Hepatocyte (in vitro differentiated cells): ENCODE data around the gene MB21D2. TPM values are rescaled to one million over a fixed set of nuclear protein-coding genes. Genes with fewer than 3 reads are reported as not detected.

Experiments used
- DNase-seq: peaks from one replicate; pipeline ENCODE4 v3.0.0-alpha.2; 2016; ENCODE audit warnings: low spot score
- H2AFZ ChIP-seq: fragments of 200-600 bp; sonication (generic); 2 replicates; pipeline ENCODE4 v1.6.0; 2016; ENCODE audit warnings: antibody characterized with exemption, mild to moderate bottlenecking
- H3K27ac ChIP-seq: fragments of 200-600 bp; sonication (generic); 2 replicates; pipeline ENCODE4 v1.5.1; 2016; ENCODE audit warnings: mild to moderate bottlenecking
- H3K27me3 ChIP-seq: fragments of 200-600 bp; sonication (generic); 2 replicates; pipeline ENCODE4 v1.6.1; 2016
- H3K36me3 ChIP-seq: fragments of 200-600 bp; sonication (generic); replicated peaks from 2 replicates; pipeline ENCODE4 v1.5.1; 2016; ENCODE audit warnings: low read depth; ENCODE audit not compliant: insufficient read depth
- H3K4me1 ChIP-seq: fragments of 200-600 bp; sonication (generic); 2 replicates; pipeline ENCODE4 v1.5.1; 2016; ENCODE audit warnings: mild to moderate bottlenecking, moderate library complexity; ENCODE audit not compliant: insufficient read depth
- H3K4me2 ChIP-seq: fragments of 200-600 bp; sonication (generic); 2 replicates; pipeline ENCODE4 v1.6.0; 2016
- H3K4me3 ChIP-seq: fragments of 200-600 bp; sonication (generic); 2 replicates; pipeline ENCODE4 v1.5.1; 2016; ENCODE audit warnings: mild to moderate bottlenecking
- H3K79me2 ChIP-seq: fragments of 200-600 bp; sonication (generic); 2 replicates; pipeline ENCODE4 v1.6.0; 2017; ENCODE audit warnings: mild to moderate bottlenecking
- H3K9me2 ChIP-seq: fragments of 200-600 bp; sonication (generic); replicated peaks from 2 replicates; pipeline ENCODE4 v1.6.0; 2017; ENCODE audit warnings: mild to moderate bottlenecking; ENCODE audit not compliant: insufficient read depth
- H3K9me3 ChIP-seq: fragments of 200-600 bp; sonication (generic); 2 replicates; pipeline ENCODE4 v1.5.1; 2016; ENCODE audit warnings: low read depth, mild to moderate bottlenecking
- H4K20me1 ChIP-seq: fragments of 200-600 bp; sonication (generic); 2 replicates; pipeline ENCODE4 v1.6.0; 2016; ENCODE audit warnings: mild to moderate bottlenecking; ENCODE audit not compliant: insufficient read depth, poor library complexity, severe bottlenecking
- EZH2 ChIP-seq: fragments of 200-600 bp; sonication (generic); IDR thresholded peaks from 2 replicates; pipeline ENCODE4 v1.6.1; 2016; ENCODE audit warnings: antibody characterized with exemption, mild to moderate bottlenecking, borderline replicate concordance
- EZH2phosphoT487 ChIP-seq: fragments of 200-600 bp; sonication (generic); IDR thresholded peaks from one replicate; pipeline ENCODE4 v1.6.1; 2018; ENCODE audit warnings: antibody characterized with exemption, mild to moderate bottlenecking, low read depth, moderate library complexity; ENCODE audit not compliant: unreplicated experiment, severe bottlenecking
- WGBS: methylation state at CpG from one replicate; pipeline ENCODE4 v1.1.6; 2016; ENCODE audit warnings: low lambda C conversion rate; ENCODE audit errors: missing lambda C conversion rate; 5-methylcytosine and 5-hydroxymethylcytosine counted together
- polyA plus RNA-seq: library from polyadenylated mRNA; unstranded; fragments of >200 nt; fragmentation: Nextera tagmentation; extraction: Ambion mirVana; gene quantifications from 2 replicates; pipeline ENCODE4 v1.2.1, GENCODE V29; 2016
- total RNA-seq: library from RNA; depleted of rRNA; stranded (reverse); fragments of >200 nt; gene quantifications from 2 replicates; pipeline ENCODE4 v1.2.3, GENCODE V29; 2014
- TF ChIP-seq, protein P1 (sequence below): fragments of 200-600 bp; sonication (generic); IDR thresholded peaks from 2 replicates; pipeline ENCODE4 v1.5.1; 2016; ENCODE audit warnings: antibody characterized with exemption, mild to moderate bottlenecking; ENCODE audit not compliant: poor library complexity

Gene MB21D2
- total and polyA plus RNA-seq, 2 experiments from 2014 or later: 9.1 to 22.1 TPM

DNA sequence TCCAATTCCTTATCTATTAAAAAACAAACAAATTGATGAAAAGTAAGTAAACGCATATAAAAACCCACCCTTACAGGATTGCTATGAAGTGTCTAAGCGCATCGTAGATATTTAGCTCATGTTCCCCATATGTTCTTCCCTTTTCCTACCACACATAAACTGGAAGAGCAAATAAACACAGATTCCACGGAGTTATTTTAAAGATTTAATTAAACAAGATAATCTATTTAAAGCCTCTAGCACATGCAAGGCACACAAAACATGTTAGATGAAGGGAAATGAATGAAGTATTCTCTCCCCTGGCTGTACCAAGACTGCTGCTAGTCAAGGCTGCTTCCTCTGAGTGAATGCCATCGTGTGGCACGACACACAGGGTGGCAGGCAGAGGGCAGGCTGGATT lies 111.9 kb downstream of the MB21D2 start:
- Histone ChIP-seq H3K36me3 (no peaks in the 10 kb centered on the region), H3K9me3 (no peaks in the 10 kb centered on the region), H3K4me1 (no peaks in the 10 kb centered on the region), H3K79me2 (peaks cover 39% of the 10 kb centered on the region), H4K20me1 (peaks cover 5% of the 10 kb centered on the region), H2AFZ (no peak overlapping the region), H3K4me2 (no peak overlapping the region), H3K9me2 (no peaks in the 10 kb centered on the region), H3K4me3 (no peak overlapping the region), H3K27ac (no peak overlapping the region), H3K27me3 (no peaks in the 10 kb centered on the region)
- WGBS: 78% methylated on average over 6 of the region's 6 CpGs
- TF ChIP-seq EZH2: no peak
- TF ChIP-seq, protein P1, sequence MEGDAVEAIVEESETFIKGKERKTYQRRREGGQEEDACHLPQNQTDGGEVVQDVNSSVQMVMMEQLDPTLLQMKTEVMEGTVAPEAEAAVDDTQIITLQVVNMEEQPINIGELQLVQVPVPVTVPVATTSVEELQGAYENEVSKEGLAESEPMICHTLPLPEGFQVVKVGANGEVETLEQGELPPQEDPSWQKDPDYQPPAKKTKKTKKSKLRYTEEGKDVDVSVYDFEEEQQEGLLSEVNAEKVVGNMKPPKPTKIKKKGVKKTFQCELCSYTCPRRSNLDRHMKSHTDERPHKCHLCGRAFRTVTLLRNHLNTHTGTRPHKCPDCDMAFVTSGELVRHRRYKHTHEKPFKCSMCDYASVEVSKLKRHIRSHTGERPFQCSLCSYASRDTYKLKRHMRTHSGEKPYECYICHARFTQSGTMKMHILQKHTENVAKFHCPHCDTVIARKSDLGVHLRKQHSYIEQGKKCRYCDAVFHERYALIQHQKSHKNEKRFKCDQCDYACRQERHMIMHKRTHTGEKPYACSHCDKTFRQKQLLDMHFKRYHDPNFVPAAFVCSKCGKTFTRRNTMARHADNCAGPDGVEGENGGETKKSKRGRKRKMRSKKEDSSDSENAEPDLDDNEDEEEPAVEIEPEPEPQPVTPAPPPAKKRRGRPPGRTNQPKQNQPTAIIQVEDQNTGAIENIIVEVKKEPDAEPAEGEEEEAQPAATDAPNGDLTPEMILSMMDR: no peak
- no peak for TF ChIP-seq EZH2phosphoT487
- no peak for DNase-seq

DNA sequence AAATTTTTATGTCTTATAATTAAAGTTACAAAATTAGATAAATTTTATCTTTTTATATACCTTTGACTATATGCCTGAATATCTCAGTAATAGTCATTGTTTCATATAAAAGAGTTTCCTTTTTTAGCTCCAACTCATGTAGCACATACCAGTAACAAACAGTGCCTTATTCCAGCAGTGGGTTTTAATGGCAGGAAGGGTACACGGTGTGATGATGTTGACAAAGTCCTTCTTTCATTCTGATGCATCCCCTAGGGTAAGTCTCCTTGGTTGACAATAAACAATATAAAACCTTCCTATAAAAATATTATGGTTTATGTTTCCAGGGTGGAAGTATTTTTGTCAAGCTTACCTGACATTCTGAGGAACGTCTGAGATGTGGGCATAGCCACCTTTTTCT lies 113.2 kb downstream of the MB21D2 start:
- H3K27me3 ChIP-seq: no peaks in the 10 kb centered on the region
- H3K4me1 ChIP-seq: no peaks in the 10 kb centered on the region
- no peak overlapping the region for H3K27ac ChIP-seq
- H2AFZ ChIP-seq: no peak overlapping the region
- peaks cover 2% of the 10 kb centered on the region for H4K20me1 ChIP-seq
- peaks cover 32% of the 10 kb centered on the region for H3K79me2 ChIP-seq
- H3K4me3 ChIP-seq: no peak overlapping the region
- TF ChIP-seq EZH2 (no peak), EZH2phosphoT487 (no peak)
- TF ChIP-seq, protein P1: no peak
- no peak overlapping the region for H3K4me2 ChIP-seq
- WGBS: 72% methylated on average over 2 of the region's 2 CpGs
- H3K36me3 ChIP-seq: no peaks in the 10 kb centered on the region
- DNase-seq: no peak
- no peaks in the 10 kb centered on the region for H3K9me3 ChIP-seq
- no peaks in the 10 kb centered on the region for H3K9me2 ChIP-seq

GRCh38 chr3:192802957-192803899 lies 114.4 kb downstream of the MB21D2 start:
- no peak overlapping the region for H2AFZ ChIP-seq
- H3K4me3 ChIP-seq: no peak overlapping the region
- H3K79me2 ChIP-seq: peaks cover 24% of the 10 kb centered on the region
- peak; percentile 70 for DNase-seq
- no peak overlapping the region for H3K27ac ChIP-seq
- H3K4me1 ChIP-seq: no peaks in the 10 kb centered on the region
- no peaks in the 10 kb centered on the region for H3K36me3 ChIP-seq
- no peaks in the 10 kb centered on the region for H3K9me3 ChIP-seq
- no peak overlapping the region for H3K4me2 ChIP-seq
- H3K27me3 ChIP-seq: no peaks in the 10 kb centered on the region
- WGBS: 52% methylated on average over 7 of the region's 7 CpGs
- H3K9me2 ChIP-seq: no peaks in the 10 kb centered on the region
- TF ChIP-seq EZH2phosphoT487: no peak
- TF ChIP-seq, protein P1: peak; percentile 61
- no peak for TF ChIP-seq EZH2
- H4K20me1 ChIP-seq: peaks cover 1% of the 10 kb centered on the region
